Body of pancreas (tissue), 4 donors: ENCODE results near the gene TOX2.

Experiments used
- POLR2A ChIP-seq, 3 donors: fragments of 450-650 bp; IDR thresholded peaks; one replicate each; pipeline ENCODE4 v1.6.1; 2016; ENCODE audit warnings: antibody characterized with exemption in 3 of 3, mild to moderate bottlenecking in 2 of 3
- TF ChIP-seq, protein P1 (sequence below), 7 experiments: fragments of 450-650 bp in 4 of 7; fragments of 200-600 bp in 3 of 7; sonication (generic) in 3 of 7; IDR thresholded peaks; one replicate each; pipeline ENCODE4 v1.5.1; 2016 to 2019; ENCODE audit warnings: antibody characterized with exemption in 7 of 7

DNA sequence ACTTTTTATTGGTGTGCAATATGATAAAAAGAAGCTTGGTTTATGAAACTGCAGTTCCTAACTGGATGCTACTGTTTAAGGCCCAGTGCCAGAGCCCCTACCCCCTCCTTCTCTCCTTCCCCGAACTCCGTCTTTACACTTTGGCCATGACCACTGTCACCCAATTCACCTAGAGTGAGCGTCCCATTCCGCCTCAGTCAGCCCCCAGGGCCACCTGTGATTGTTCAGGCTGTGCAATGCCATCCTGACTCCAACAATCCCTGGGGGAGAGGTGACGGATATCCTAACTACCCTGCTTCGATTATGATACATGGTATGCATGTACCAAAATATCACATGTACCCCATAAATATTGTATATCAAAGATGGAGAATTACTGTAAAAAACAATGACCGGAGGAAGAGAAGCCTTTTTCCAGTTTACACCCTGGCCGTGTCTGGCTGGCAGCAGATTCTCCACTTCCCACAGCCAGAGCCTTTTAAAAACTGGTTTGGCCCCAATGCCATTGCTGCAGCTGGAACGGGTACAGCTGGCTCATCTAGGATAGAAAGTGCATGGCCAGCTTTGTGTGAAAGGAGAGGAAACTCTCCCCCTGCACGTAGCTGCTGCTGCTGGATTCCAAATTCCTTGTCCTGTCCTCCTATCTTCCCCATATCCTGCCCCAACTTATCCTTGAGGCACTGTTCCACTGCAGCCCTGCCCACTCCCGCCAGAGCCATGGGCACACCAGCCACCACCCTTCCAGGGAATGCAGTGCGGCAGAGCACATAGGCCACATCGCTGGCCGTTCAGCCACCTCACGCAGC, 172.6 kb downstream of the TOX2 start:
- TF ChIP-seq, protein P1, sequence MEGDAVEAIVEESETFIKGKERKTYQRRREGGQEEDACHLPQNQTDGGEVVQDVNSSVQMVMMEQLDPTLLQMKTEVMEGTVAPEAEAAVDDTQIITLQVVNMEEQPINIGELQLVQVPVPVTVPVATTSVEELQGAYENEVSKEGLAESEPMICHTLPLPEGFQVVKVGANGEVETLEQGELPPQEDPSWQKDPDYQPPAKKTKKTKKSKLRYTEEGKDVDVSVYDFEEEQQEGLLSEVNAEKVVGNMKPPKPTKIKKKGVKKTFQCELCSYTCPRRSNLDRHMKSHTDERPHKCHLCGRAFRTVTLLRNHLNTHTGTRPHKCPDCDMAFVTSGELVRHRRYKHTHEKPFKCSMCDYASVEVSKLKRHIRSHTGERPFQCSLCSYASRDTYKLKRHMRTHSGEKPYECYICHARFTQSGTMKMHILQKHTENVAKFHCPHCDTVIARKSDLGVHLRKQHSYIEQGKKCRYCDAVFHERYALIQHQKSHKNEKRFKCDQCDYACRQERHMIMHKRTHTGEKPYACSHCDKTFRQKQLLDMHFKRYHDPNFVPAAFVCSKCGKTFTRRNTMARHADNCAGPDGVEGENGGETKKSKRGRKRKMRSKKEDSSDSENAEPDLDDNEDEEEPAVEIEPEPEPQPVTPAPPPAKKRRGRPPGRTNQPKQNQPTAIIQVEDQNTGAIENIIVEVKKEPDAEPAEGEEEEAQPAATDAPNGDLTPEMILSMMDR (IDR thresholded peaks at IDR 0.05): no peak
- TF ChIP-seq POLR2A (IDR thresholded peaks at IDR 0.05): no peak
